Measurements from ENCODE around the gene HSP90AB1.

The HSP90AB1 gene

GRCh38 chr6:44246663-44247337 lies at the start of gene HSP90AB1:
TSS of gene HSP90AB1 (plus strand) at chr6:44247101. CDS start at chr6:44248630, 1,529 bp downstream.
- no peaks in the 10 kb centered on the region for H3K9me3 ChIP-seq (ENCODE audit: control insufficient read depth, insufficient read depth, low read depth, low read length)
- H3K36me3 ChIP-seq (ENCODE audit: control insufficient read depth in 2 of 2, insufficient read depth in 1 of 2, low read length in 2 of 2): peaks cover 19 to 43% of the 10 kb centered on the region in 2 experiments
- ChIA-PET POLR2A (interaction anchor here (0.5 to 5.1 kb wide), 58 partner anchors 8 to 1187 kb away, joined by 3 to 131 read pairs (median 4); partner anchors contain the start of genes AARS2, CDC5L, GTPBP2 and KLC4), CTCF (interaction anchor here (0.7 to 5.6 kb wide), 13 partner anchors 10 to 544 kb away, joined by 3 to 70 read pairs (median 4); partner anchors contain the start of genes SLC29A1 and SLC35B2)
- no peaks in the 10 kb centered on the region for H3K4me1 ChIP-seq (ENCODE audit: control insufficient read depth, insufficient read depth, low read length)
- peak within 1 kb of the TSS; percentile 71 for H3K27ac ChIP-seq (ENCODE audit: extremely low read depth, low read depth, low read length)
- H3K4me3 ChIP-seq (ENCODE audit: low read depth, low read length): peak within 1 kb of the TSS; percentile 66
- TF ChIP-seq KLF1 (tag by site-specific recombination; IDR thresholded peaks at IDR 0.05) (peak; percentile 52), ZNF664 (tag by site-specific recombination; IDR thresholded peaks at IDR 0.05) (peak; percentile 24; the same call in 1 of the 2 replicates), ZNF394 (tag by site-specific recombination; IDR thresholded peaks at IDR 0.05; ENCODE audit: borderline replicate concordance) (peak; percentile 61; the same call in 1 of the 2 replicates), SCRT2 (tag by site-specific recombination; IDR thresholded peaks at IDR 0.05) (peak; percentile 8; the same call in 1 of the 2 replicates), ZNF701 (tag by site-specific recombination; IDR thresholded peaks at IDR 0.05) (no peak), ZNF48 (tag by site-specific recombination; IDR thresholded peaks at IDR 0.05) (no peak), ZNF248 (tag by site-specific recombination; IDR thresholded peaks at IDR 0.05) (no peak), ZNF132 (tag by site-specific recombination; IDR thresholded peaks at IDR 0.05; ENCODE audit: borderline replicate concordance) (no peak), ZNF555 (tag by site-specific recombination; conservative IDR thresholded peaks at IDR 0.05) (no peak), ZSCAN18 (tag by site-specific recombination; IDR thresholded peaks at IDR 0.05) (no peak), ZNF792 (tag by site-specific recombination; IDR thresholded peaks at IDR 0.05) (no peak; the same call in 1 of the 2 replicates), ZNF274 (IDR thresholded peaks at IDR 0.05; ENCODE audit: low read length) (no peak), ZNF274 (tag by site-specific recombination; IDR thresholded peaks at IDR 0.05; ENCODE audit: borderline replicate concordance) (no peak), ZNF518A (tag by site-specific recombination; conservative IDR thresholded peaks at IDR 0.05; ENCODE audit: low read depth) (no peak; the same call in none of the 2 replicates), SCRT1 (tag by site-specific recombination; IDR thresholded peaks at IDR 0.05; ENCODE audit: borderline replicate concordance) (no peak), KLF10 (tag by site-specific recombination; IDR thresholded peaks at IDR 0.05) (peak; percentile 29; the same call in 1 of the 2 replicates), ZNF366 (tag by site-specific recombination; conservative IDR thresholded peaks at IDR 0.05) (0 out of 2 replicates have a peak, but pooled peaks have one; percentile 7), ZNF521 (tag by site-specific recombination; IDR thresholded peaks at IDR 0.05) (no peak), ZNF660 (tag by site-specific recombination; IDR thresholded peaks at IDR 0.05) (peak; percentile 70), ZNF843 (tag by site-specific recombination; IDR thresholded peaks at IDR 0.05) (peak; percentile 65; the same call in 1 of the 2 replicates), GLIS1 (tag by site-specific recombination; IDR thresholded peaks at IDR 0.05) (no peak), ZNF140 (tag by site-specific recombination; IDR thresholded peaks at IDR 0.05) (no peak), ZNF513 (tag by site-specific recombination; IDR thresholded peaks at IDR 0.05) (no peak), PRDM10 (tag by site-specific recombination; IDR thresholded peaks at IDR 0.05) (no peak; the same call in 1 of the 2 replicates), ZBTB8A (tag by site-specific recombination; IDR thresholded peaks at IDR 0.05) (no peak), ZNF558 (tag by site-specific recombination; IDR thresholded peaks at IDR 0.05) (no peak; the same call in 1 of the 2 replicates)
